Gastroesophageal sphincter (tissue), 4 donors: Measurements from ENCODE around the gene ENTPD7. TPM values are rescaled to one million over a fixed set of nuclear protein-coding genes. Genes with fewer than 3 reads are reported as not detected.

Source experiments
- ATAC-seq: fragments of 150-250 bp; one replicate; pipeline ENCODE4 v1.9.1; 2016; ENCODE audit warnings: mild to moderate bottlenecking, moderate library complexity
- H3K27ac ChIP-seq, 4 donors: fragments of 200-600 bp; sonication (generic) in 3 of 4; 1 replicate in 3 of 4; 2 replicates in 1 of 4; pipeline ENCODE4 v1.5.1; 2016 to 2019
- H3K27me3 ChIP-seq: fragments of 200-600 bp; sonication (generic); one replicate; pipeline ENCODE4 v1.5.1; 2019
- H3K36me3 ChIP-seq, 2 donors: fragments of 200-600 bp; sonication (generic); one replicate each; pipeline ENCODE4 v1.5.1; 2019; ENCODE audit warnings: control low read depth in 1 of 2
- H3K4me1 ChIP-seq, 3 donors: fragments of 200-600 bp; sonication (generic); 1 replicate in 2 of 3; 2 replicates in 1 of 3; pipeline ENCODE4 v1.5.1; 2016 to 2019; ENCODE audit warnings: control low read depth in 2 of 3
- H3K4me3 ChIP-seq, 2 donors: fragments of 200-600 bp; sonication (generic); one replicate each; pipeline ENCODE4 v1.5.1; 2019; ENCODE audit warnings: mild to moderate bottlenecking in 1 of 2, moderate library complexity in 1 of 2
- H3K9me3 ChIP-seq, 3 donors: fragments of 200-600 bp; sonication (generic); one replicate each; pipeline ENCODE4 v1.5.1; 2017 to 2019; ENCODE audit warnings: control low read depth in 2 of 3
- CTCF ChIP-seq, 4 experiments: fragments of 200-600 bp in 2 of 4; fragments of 450-650 bp in 2 of 4; sonication (generic) in 1 of 4; IDR thresholded peaks; one replicate each; pipeline ENCODE4 v1.5.1; 2017 to 2019; ENCODE audit warnings: antibody characterized with exemption in 4 of 4, mild to moderate bottlenecking in 2 of 4, moderate library complexity in 2 of 4
- EP300 ChIP-seq: sonication (generic); formaldehyde crosslinking; IDR thresholded peaks from one replicate; pipeline ENCODE4 v1.6.1; 2017; ENCODE audit warnings: antibody characterized with exemption, mild to moderate bottlenecking
- POLR2A ChIP-seq, 2 donors: fragments of 450-650 bp; IDR thresholded peaks; one replicate each; pipeline ENCODE4 v1.6.1; 2017; ENCODE audit warnings: antibody characterized with exemption in 2 of 2, mild to moderate bottlenecking in 2 of 2, moderate library complexity in 1 of 2
- POLR2AphosphoS5 ChIP-seq: sonication (generic); formaldehyde crosslinking; IDR thresholded peaks from one replicate; pipeline ENCODE4 v1.6.1; 2017; ENCODE audit warnings: antibody characterized with exemption
- WGBS, 2 donors: methylation state at CpG; one replicate each; pipeline ENCODE4 v1.1.5; 2018; ENCODE audit warnings: low coverage in 1 of 2; 5-methylcytosine and 5-hydroxymethylcytosine counted together
- total RNA-seq, 4 donors: library from RNA; depleted of rRNA; stranded (reverse); fragments of >200 nt; gene quantifications; one replicate each; pipeline ENCODE4 v1.1.0, GENCODE V29; 2016

ENTPD7 gene
- total RNA-seq, 4 donors from 2014 or later, result 4.5 to 9.1 (median 5.6) TPM

DNA sequence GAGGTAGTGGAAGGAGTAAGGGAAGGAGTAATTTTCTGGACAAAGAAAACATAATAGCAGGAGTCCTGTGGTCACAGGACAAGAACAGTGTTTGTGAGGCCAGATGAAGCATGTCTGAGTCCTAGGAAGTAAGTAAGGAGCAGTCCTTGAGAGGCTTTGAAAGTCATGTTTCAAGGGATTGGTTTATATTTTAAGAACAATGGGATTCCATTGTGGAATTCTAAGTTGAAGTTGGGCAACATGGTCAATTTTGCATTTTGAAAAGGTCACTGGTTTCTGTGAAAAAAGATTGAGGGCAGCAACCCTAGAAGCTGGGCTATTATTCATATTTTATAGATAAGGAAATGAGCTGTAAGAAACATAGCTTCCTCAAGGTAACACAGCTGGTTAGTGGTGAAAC is 28.3 kb upstream of the ENTPD7 start:
- Histone ChIP-seq H3K27me3 (peaks cover 8% of the 10 kb centered on the region), H3K9me3 (no peaks in the 10 kb centered on the region), H3K4me3 (no peak overlapping the region), H3K27ac (no peak overlapping the region), H3K4me1 (no peaks in the 10 kb centered on the region), H3K36me3 (no peaks in the 10 kb centered on the region)
- ATAC-seq, result no peak
- TF ChIP-seq EP300, result no peak
- TF ChIP-seq POLR2AphosphoS5, result no peak
- TF ChIP-seq CTCF (IDR thresholded peaks at IDR 0.05), result no peak
- no peak for TF ChIP-seq POLR2A (IDR thresholded peaks at IDR 0.05)

DNA sequence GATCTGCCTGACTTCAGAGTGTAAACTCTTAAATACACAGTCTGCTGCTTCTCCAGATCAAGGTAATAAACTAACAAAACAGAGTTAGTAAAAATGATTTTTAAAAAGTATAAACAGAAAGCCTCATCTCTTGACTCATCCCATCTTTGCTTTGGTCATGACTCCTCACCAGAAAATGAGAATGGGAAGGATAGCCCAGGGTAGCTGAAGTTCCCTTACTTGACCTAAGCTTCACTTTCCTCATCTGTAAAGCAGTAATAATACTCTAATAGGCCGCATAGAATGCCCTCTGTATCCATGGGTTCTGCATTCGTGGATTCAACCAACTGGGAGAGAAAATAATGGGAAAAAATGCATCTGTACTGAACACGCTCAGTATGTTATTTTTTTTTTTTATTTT is 27.8 kb upstream of the ENTPD7 start:
- Histone ChIP-seq H3K4me3 (no peak overlapping the region), H3K9me3 (no peaks in the 10 kb centered on the region)
- TF ChIP-seq CTCF (IDR thresholded peaks at IDR 0.05) (no peak), EP300 (no peak), POLR2A (IDR thresholded peaks at IDR 0.05) (no peak), POLR2AphosphoS5 (no peak)

GRCh38 chr10:99633832-99634231 is 25.5 kb upstream of the ENTPD7 start:
- Histone ChIP-seq H3K4me3 (no peak overlapping the region), H3K27ac (no peak overlapping the region), H3K36me3 (no peaks in the 10 kb centered on the region), H3K4me1 (no peaks in the 10 kb centered on the region), H3K9me3 (no peaks in the 10 kb centered on the region), H3K27me3 (peaks cover 8% of the 10 kb centered on the region)
- TF ChIP-seq CTCF (IDR thresholded peaks at IDR 0.05) (no peak), POLR2AphosphoS5 (no peak), POLR2A (IDR thresholded peaks at IDR 0.05) (no peak), EP300 (no peak)
- ATAC-seq, result no peak

More for the DNA sequence above, 27.8 kb upstream of the ENTPD7 start:
- Histone ChIP-seq H3K27ac (no peak overlapping the region), H3K36me3 (no peaks in the 10 kb centered on the region), H3K27me3 (peaks cover 8% of the 10 kb centered on the region), H3K4me1 (no peaks in the 10 kb centered on the region)
- no peak for ATAC-seq
- WGBS, 2 donors, result 83 to 93% methylated on average over 1 to 3 of the region's 3 CpGs

DNA sequence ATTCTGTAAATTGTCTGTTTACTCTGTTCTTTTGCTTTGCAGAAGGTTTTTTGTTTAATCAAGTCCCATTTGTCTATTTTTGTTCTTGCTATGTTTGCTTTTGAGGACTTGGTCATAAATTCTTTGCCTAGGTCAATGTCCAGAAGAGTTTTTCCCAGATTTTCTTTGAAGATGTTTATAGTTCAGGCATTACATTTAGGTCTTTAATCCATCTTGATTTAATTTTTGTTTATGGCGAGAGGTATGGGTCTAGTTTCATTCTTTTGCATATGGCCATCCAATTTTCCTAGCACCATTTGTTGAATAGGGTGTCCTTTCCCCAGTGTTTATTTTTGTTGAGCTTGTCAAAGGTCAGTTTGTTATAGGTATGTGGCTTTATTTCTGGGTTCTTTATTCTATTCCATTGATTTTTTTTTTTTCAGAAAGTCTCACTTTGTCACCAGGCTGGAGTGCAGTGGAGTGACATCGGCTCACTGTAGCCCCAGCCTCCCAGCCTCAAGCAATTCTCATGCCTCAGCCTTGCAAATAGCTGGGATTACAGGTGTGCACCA is 11.6 kb upstream of the ENTPD7 start:
- ATAC-seq, result no peak
- Histone ChIP-seq H3K4me1 (no peaks in the 10 kb centered on the region), H3K27ac (no peak overlapping the region), H3K27me3 (no peaks in the 10 kb centered on the region), H3K9me3 (no peaks in the 10 kb centered on the region), H3K4me3 (no peak overlapping the region), H3K36me3 (no peaks in the 10 kb centered on the region)
- WGBS, 2 donors, result 82 to 100% methylated on average over 1 to 2 of the region's 2 CpGs
- TF ChIP-seq POLR2A (IDR thresholded peaks at IDR 0.05) (no peak), POLR2AphosphoS5 (no peak), CTCF (IDR thresholded peaks at IDR 0.05) (no peak), EP300 (no peak)

GRCh38 chr10:99648717-99649116 is 10.6 kb upstream of the ENTPD7 start:
- H3K4me3 ChIP-seq, result no peak overlapping the region
- H3K27ac ChIP-seq, result no peak overlapping the region
- no peaks in the 10 kb centered on the region for H3K36me3 ChIP-seq
- WGBS, 2 donors, result 0% methylated on average over 1 of the region's 1 CpG
- no peaks in the 10 kb centered on the region for H3K27me3 ChIP-seq
- H3K9me3 ChIP-seq, result no peaks in the 10 kb centered on the region
- TF ChIP-seq EP300 (no peak), CTCF (IDR thresholded peaks at IDR 0.05) (no peak)
- H3K4me1 ChIP-seq, result no peaks in the 10 kb centered on the region
- ATAC-seq, result no peak
